ENCODE results near the gene CYB5B.

The CYB5B gene

GRCh38 chr16:69496376-69496775 lies 72.0 kb downstream of the CYB5B start:
- Histone ChIP-seq H3K36me3 (ENCODE audit: control insufficient read depth in 1 of 2, insufficient read depth in 2 of 2, low read length in 2 of 2) (no peaks in the 10 kb centered on the region), H3K4me3 (ENCODE audit: low read depth in 1 of 2, low read length in 2 of 2) (no peak overlapping the region), H3K9me3 (ENCODE audit: control insufficient read depth in 1 of 2, low read length in 2 of 2) (no peaks in the 10 kb centered on the region), H3K27ac (ENCODE audit: low read depth, low read length) (no peak overlapping the region), H3K4me1 (ENCODE audit: control insufficient read depth in 1 of 2, insufficient read depth in 2 of 2, low read length in 2 of 2) (no peaks in the 10 kb centered on the region), H3K9ac (ENCODE audit: low read depth in 1 of 2, low read length in 2 of 2) (no peak overlapping the region), H3K27me3 (ENCODE audit: control insufficient read depth in 1 of 2, insufficient read depth in 2 of 2, low read length in 2 of 2) (no peaks in the 10 kb centered on the region)

GRCh38 chr16:69496896-69497295 lies 72.5 kb downstream of the CYB5B start:
- Histone ChIP-seq H3K27me3 (ENCODE audit: control insufficient read depth in 1 of 2, insufficient read depth in 2 of 2, low read length in 2 of 2) (no peaks in the 10 kb centered on the region), H3K4me1 (ENCODE audit: control insufficient read depth in 1 of 2, insufficient read depth in 2 of 2, low read length in 2 of 2) (no peaks in the 10 kb centered on the region), H3K4me3 (ENCODE audit: low read depth in 1 of 2, low read length in 2 of 2) (no peak overlapping the region), H3K36me3 (ENCODE audit: control insufficient read depth in 1 of 2, insufficient read depth in 2 of 2, low read length in 2 of 2) (no peaks in the 10 kb centered on the region), H3K27ac (ENCODE audit: low read depth, low read length) (no peak overlapping the region), H3K9me3 (ENCODE audit: control insufficient read depth in 1 of 2, low read length in 2 of 2) (no peaks in the 10 kb centered on the region), H3K9ac (ENCODE audit: low read depth in 1 of 2, low read length in 2 of 2) (no peak overlapping the region)

GRCh38 chr16:69497876-69498596 lies 73.6 kb downstream of the CYB5B start:
- Histone ChIP-seq H3K4me1 (ENCODE audit: control insufficient read depth in 1 of 2, insufficient read depth in 2 of 2, low read length in 2 of 2) (no peaks in the 10 kb centered on the region), H3K4me3 (ENCODE audit: low read depth in 1 of 2, low read length in 2 of 2) (no peak overlapping the region), H3K27ac (ENCODE audit: low read depth, low read length) (no peak overlapping the region), H3K9ac (ENCODE audit: low read depth in 1 of 2, low read length in 2 of 2) (no peak overlapping the region), H3K9me3 (ENCODE audit: control insufficient read depth in 1 of 2, low read length in 2 of 2) (no peaks in the 10 kb centered on the region), H3K36me3 (ENCODE audit: control insufficient read depth in 1 of 2, insufficient read depth in 2 of 2, low read length in 2 of 2) (no peaks in the 10 kb centered on the region), H3K27me3 (ENCODE audit: control insufficient read depth in 1 of 2, insufficient read depth in 2 of 2, low read length in 2 of 2) (no peaks in the 10 kb centered on the region)

GRCh38 chr16:69498926-69499325 lies 74.5 kb downstream of the CYB5B start:
- Histone ChIP-seq H3K36me3 (ENCODE audit: control insufficient read depth in 1 of 2, insufficient read depth in 2 of 2, low read length in 2 of 2) (no peaks in the 10 kb centered on the region), H3K9me3 (ENCODE audit: control insufficient read depth in 1 of 2, low read length in 2 of 2) (no peaks in the 10 kb centered on the region), H3K27me3 (ENCODE audit: control insufficient read depth in 1 of 2, insufficient read depth in 2 of 2, low read length in 2 of 2) (no peaks in the 10 kb centered on the region), H3K4me1 (ENCODE audit: control insufficient read depth in 1 of 2, insufficient read depth in 2 of 2, low read length in 2 of 2) (no peaks in the 10 kb centered on the region), H3K4me3 (ENCODE audit: low read depth in 1 of 2, low read length in 2 of 2) (no peak overlapping the region), H3K9ac (ENCODE audit: low read depth in 1 of 2, low read length in 2 of 2) (no peak overlapping the region), H3K27ac (ENCODE audit: low read depth, low read length) (no peak overlapping the region)

- Histone ChIP-seq H3K27me3 (ENCODE audit: control insufficient read depth in 1 of 2, insufficient read depth in 2 of 2, low read length in 2 of 2) (no peaks in the 10 kb centered on the region), H3K4me1 (ENCODE audit: control insufficient read depth in 1 of 2, insufficient read depth in 2 of 2, low read length in 2 of 2) (no peaks in the 10 kb centered on the region), H3K9me3 (ENCODE audit: control insufficient read depth in 1 of 2, low read length in 2 of 2) (no peaks in the 10 kb centered on the region), H3K36me3 (ENCODE audit: control insufficient read depth in 1 of 2, insufficient read depth in 2 of 2, low read length in 2 of 2) (no peaks in the 10 kb centered on the region), H3K9ac (ENCODE audit: low read depth in 1 of 2, low read length in 2 of 2) (no peak overlapping the region), H3K4me3 (ENCODE audit: low read depth in 1 of 2, low read length in 2 of 2) (no peak overlapping the region), H3K27ac (ENCODE audit: low read depth, low read length) (no peak overlapping the region)
These were observed 75.3 kb downstream of the CYB5B start for GRCh38 chr16:69499541-69500230.

GRCh38 chr16:69500496-69500895 lies 76.1 kb downstream of the CYB5B start:
- Histone ChIP-seq H3K4me1 (ENCODE audit: control insufficient read depth in 1 of 2, insufficient read depth in 2 of 2, low read length in 2 of 2) (no peaks in the 10 kb centered on the region), H3K9ac (ENCODE audit: low read depth in 1 of 2, low read length in 2 of 2) (no peak overlapping the region), H3K4me3 (ENCODE audit: low read depth in 1 of 2, low read length in 2 of 2) (no peak overlapping the region), H3K9me3 (ENCODE audit: control insufficient read depth in 1 of 2, low read length in 2 of 2) (no peaks in the 10 kb centered on the region), H3K36me3 (ENCODE audit: control insufficient read depth in 1 of 2, insufficient read depth in 2 of 2, low read length in 2 of 2) (no peaks in the 10 kb centered on the region), H3K27ac (ENCODE audit: low read depth, low read length) (no peak overlapping the region), H3K27me3 (ENCODE audit: control insufficient read depth in 1 of 2, insufficient read depth in 2 of 2, low read length in 2 of 2) (no peaks in the 10 kb centered on the region)

GRCh38 chr16:69501956-69502745 lies 77.7 kb downstream of the CYB5B start:
- Histone ChIP-seq H3K4me1 (ENCODE audit: control insufficient read depth in 1 of 2, insufficient read depth in 2 of 2, low read length in 2 of 2) (no peaks in the 10 kb centered on the region), H3K36me3 (ENCODE audit: control insufficient read depth in 1 of 2, insufficient read depth in 2 of 2, low read length in 2 of 2) (no peaks in the 10 kb centered on the region), H3K27ac (ENCODE audit: low read depth, low read length) (no peak overlapping the region), H3K4me3 (ENCODE audit: low read depth in 1 of 2, low read length in 2 of 2) (no peak overlapping the region), H3K9me3 (ENCODE audit: control insufficient read depth in 1 of 2, low read length in 2 of 2) (no peaks in the 10 kb centered on the region), H3K27me3 (ENCODE audit: control insufficient read depth in 1 of 2, insufficient read depth in 2 of 2, low read length in 2 of 2) (no peaks in the 10 kb centered on the region), H3K9ac (ENCODE audit: low read depth in 1 of 2, low read length in 2 of 2) (no peak overlapping the region)

GRCh38 chr16:69503244-69503643 lies 78.8 kb downstream of the CYB5B start:
- H3K9ac ChIP-seq (ENCODE audit: low read depth in 1 of 2, low read length in 2 of 2) = no peak overlapping the region
- no peaks in the 10 kb centered on the region for H3K36me3 ChIP-seq (ENCODE audit: control insufficient read depth in 1 of 2, insufficient read depth in 2 of 2, low read length in 2 of 2)
- H3K27me3 ChIP-seq (ENCODE audit: control insufficient read depth in 1 of 2, insufficient read depth in 2 of 2, low read length in 2 of 2) = no peaks in the 10 kb centered on the region
- H3K9me3 ChIP-seq (ENCODE audit: control insufficient read depth in 1 of 2, low read length in 2 of 2) = no peaks in the 10 kb centered on the region
- H3K4me1 ChIP-seq (ENCODE audit: control insufficient read depth in 1 of 2, insufficient read depth in 2 of 2, low read length in 2 of 2) = no peaks in the 10 kb centered on the region
- H3K27ac ChIP-seq (ENCODE audit: low read depth, low read length) = no peak overlapping the region
- no peak overlapping the region for H3K4me3 ChIP-seq (ENCODE audit: low read depth in 1 of 2, low read length in 2 of 2)

GRCh38 chr16:69508033-69508755 lies 83.8 kb downstream of the CYB5B start:
- Histone ChIP-seq H3K27me3 (ENCODE audit: control insufficient read depth in 1 of 2, insufficient read depth in 2 of 2, low read length in 2 of 2) (no peaks in the 10 kb centered on the region), H3K36me3 (ENCODE audit: control insufficient read depth in 1 of 2, insufficient read depth in 2 of 2, low read length in 2 of 2) (no peaks in the 10 kb centered on the region), H3K4me3 (ENCODE audit: low read depth in 1 of 2, low read length in 2 of 2) (no peak overlapping the region), H3K4me1 (ENCODE audit: control insufficient read depth in 1 of 2, insufficient read depth in 2 of 2, low read length in 2 of 2) (no peaks in the 10 kb centered on the region), H3K9ac (ENCODE audit: low read depth in 1 of 2, low read length in 2 of 2) (no peak overlapping the region), H3K27ac (ENCODE audit: low read depth, low read length) (no peak overlapping the region), H3K9me3 (ENCODE audit: control insufficient read depth in 1 of 2, low read length in 2 of 2) (no peaks in the 10 kb centered on the region)

- Histone ChIP-seq H3K9ac (ENCODE audit: low read depth in 1 of 2, low read length in 2 of 2) (no peak overlapping the region), H3K27ac (ENCODE audit: low read depth, low read length) (no peak overlapping the region), H3K27me3 (ENCODE audit: control insufficient read depth in 1 of 2, insufficient read depth in 2 of 2, low read length in 2 of 2) (no peaks in the 10 kb centered on the region), H3K4me3 (ENCODE audit: low read depth in 1 of 2, low read length in 2 of 2) (no peak overlapping the region), H3K9me3 (ENCODE audit: control insufficient read depth in 1 of 2, low read length in 2 of 2) (no peaks in the 10 kb centered on the region), H3K36me3 (ENCODE audit: control insufficient read depth in 1 of 2, insufficient read depth in 2 of 2, low read length in 2 of 2) (no peaks in the 10 kb centered on the region), H3K4me1 (ENCODE audit: control insufficient read depth in 1 of 2, insufficient read depth in 2 of 2, low read length in 2 of 2) (no peaks in the 10 kb centered on the region)
These were observed 84.7 kb downstream of the CYB5B start for GRCh38 chr16:69509125-69509524.
